HG03521 (cell line): Measurements from ENCODE around the gene MAP7D3.
A peak's percentile ranks its signal among the peaks of the same experiment; 100 is the strongest.
"Not testable (repeated sequence)": the region's sequence is repeated elsewhere in the genome, so short reads cannot be mapped to it uniquely, and the experiment has no call there.

Experiments used
- ATAC-seq: cut with Tn5 transposase; IDR thresholded peaks from one replicate; pipeline ENCODE4 v1.9.1; 2021; ENCODE audit warnings: mild to moderate bottlenecking, moderate library complexity; ENCODE audit not compliant: unreplicated experiment

Gene MAP7D3

DNA sequence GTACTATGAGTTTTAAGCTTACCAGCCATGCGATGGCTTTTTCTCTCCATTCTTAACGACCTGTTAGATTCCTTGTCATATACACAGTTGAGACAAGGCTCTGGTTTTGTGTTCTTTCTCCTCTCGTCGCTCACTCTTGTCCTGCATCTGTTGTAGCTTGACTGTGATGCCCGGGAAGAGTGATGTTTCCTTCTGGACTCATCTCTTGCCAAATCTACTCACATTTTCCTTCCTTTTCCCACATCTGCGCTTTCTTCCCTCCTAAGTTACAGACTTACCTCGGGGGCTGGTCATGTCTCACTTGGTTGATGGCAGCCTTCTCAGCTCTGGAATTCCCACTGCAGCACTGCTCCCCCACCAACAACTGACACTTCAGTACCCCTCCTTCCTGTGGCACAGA is 4.8 kb upstream of the MAP7D3 start:
- no peak for ATAC-seq

DNA sequence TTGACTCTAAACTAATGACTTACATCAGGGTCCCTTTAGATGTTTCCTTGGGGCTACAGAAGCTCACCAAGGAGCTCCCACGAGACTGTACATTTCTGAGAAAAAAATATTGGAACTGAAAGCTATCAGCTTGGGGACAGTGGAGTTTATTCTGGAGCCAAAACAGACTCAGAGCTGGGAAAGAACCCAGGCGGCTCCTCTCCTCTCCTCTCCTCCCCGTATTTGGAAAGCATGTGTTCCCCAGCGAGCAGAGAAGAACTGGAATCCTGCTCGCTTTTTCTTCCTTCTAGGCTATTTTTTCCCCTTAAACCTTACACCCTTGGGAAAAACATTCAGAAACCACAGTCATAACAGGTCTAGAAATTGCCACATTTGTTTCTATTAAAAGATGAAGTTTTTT is 4.3 kb upstream of the MAP7D3 start:
- ATAC-seq = no peak

- peak; percentile 25 for ATAC-seq
Measured at GRCh38 chrX:136250191-136251040, 784 bp downstream of the MAP7D3 start.

DNA sequence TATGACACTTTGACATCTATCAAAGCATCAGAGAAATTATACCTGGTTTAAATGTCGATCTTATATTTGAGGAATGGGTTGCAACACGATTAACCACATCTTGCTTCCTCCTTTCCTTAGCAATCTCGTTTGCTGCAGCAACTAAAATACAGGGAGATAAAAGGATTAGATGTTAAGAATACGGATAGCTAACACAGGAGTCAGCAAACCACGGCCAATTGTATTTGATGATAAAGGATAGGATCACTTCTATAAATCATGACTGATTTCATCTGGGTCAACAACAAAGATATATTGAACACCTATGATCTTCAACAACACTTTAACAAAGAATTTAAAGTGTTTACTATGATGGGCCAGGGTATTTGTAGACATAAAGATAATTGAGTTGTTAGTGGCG is 5.0 kb downstream of the MAP7D3 start:
- ATAC-seq = no peak

GRCh38 chrX:136237849-136238248 is 13.4 kb downstream of the MAP7D3 start:
- ATAC-seq = not testable (repeated sequence)

DNA sequence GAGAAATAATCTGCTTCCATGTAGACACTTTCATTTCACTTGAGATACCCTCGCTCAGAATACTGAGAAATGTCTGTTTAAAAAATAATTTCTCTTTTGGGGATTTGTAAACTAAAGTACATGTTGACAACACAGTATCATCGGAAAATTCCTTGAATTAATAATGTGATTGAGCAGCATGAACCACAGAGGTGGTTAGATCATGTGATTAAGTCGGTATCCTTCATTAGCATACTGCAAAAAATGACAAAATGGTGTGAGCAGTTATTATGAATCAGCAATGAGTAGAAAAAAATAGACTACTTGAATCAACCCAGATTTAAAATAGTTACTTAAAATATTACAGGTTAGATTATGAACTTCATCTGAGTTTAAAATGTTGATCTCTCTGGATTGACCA is 14.1 kb downstream of the MAP7D3 start:
- ATAC-seq = no peak

DNA sequence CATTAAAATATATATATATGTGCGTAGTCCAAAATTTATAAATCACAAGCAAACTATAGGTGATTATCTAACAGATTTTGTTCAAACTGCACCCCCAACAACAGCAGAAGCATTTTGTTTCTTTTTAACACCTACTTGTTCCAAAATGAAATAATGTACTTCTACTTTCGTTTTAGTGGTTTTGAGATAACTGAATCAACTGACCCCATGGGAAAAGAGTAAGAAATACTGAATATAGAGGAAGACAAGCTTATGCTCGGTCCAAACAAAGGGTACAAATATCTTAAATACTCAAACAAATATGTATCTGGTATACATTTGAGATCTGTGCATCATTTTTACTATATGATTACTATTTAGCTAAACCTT is 22.4 kb downstream of the MAP7D3 start:
- no peak for ATAC-seq

DNA sequence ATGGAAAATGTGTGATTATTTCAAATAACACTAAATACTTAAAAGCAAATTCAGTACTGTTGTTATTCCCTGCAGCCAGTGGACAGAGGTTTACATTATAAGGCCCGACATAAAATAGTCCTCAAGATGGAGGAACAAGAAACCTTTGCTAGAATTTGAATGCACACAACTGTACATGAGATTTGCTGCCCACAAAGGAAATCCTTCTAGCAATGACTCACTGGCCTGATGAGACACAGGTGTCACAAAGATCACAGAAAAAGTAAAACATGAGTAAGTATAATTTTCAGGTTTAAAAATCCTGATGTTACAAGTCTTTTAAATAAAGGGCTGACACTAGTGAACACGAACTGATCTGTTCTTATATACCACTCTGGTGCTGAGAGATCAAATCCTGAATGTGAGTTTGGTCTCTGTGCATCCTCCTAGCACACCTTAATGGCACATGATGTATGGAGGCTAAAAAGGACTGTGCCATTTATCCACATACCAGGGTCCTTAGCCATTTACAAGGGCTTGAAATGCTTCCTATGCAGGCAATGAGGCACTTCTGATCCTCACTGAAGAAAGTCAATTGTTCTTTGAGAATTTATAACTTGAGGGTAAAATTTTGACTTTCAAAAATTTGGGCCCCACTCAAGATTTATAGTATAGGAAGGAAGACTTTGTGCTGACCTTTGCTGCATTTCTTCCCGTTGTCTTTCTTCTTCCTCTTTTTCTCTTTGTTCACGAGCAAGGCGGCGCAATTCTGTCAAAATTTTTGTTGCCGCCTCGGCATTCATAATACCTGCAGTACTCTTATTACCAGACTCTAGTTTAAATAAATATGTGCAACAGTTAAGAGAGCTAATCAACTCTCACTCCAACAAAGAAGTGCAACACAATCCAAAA is 23.0 kb downstream of the MAP7D3 start:
- ATAC-seq = no peak

DNA sequence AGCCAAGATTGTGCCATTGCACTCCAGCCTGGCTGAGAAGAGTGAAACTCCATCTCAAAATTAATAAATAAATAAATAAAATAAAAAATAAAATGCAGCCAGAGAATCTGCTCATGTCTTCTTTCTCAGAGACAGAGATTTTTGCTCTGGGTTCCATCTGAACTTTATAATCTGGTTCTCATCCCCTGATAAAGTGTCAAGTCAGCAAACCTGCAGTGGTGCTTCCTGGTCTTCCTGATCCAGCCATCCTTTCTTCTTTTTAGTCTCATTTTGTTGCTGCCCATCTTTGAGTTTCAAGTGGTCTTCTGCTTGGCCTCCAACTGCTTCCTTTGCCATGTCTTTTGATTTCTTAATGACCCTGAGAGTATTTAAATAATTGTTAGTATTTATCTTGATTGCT is 24.1 kb downstream of the MAP7D3 start:
- no peak for ATAC-seq

- no peak for ATAC-seq
Measured at GRCh38 chrX:136221851-136222513, 29.2 kb downstream of the MAP7D3 start.

- ATAC-seq = no peak
Measured at GRCh38 chrX:136220951-136221350, 30.2 kb downstream of the MAP7D3 start.

DNA sequence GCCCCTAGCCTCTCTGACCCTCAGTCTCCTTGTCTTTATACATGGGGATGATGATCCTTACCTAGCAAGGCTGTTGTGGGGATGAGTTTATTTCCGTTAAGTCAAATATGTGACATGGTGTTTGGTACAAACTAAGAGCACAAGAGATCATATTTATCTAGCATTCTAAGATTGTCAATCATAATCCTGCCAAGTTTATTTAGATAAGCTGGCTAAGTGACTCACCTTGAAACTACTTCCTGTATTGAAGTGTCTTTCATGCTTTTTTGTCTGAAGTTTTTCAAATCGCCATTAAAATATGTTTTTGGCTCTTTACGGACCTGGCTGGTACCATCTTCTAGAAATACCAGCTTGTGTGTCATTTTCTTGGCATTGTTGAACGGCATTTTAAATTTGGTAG is 30.7 kb downstream of the MAP7D3 start:
- no peak for ATAC-seq

DNA sequence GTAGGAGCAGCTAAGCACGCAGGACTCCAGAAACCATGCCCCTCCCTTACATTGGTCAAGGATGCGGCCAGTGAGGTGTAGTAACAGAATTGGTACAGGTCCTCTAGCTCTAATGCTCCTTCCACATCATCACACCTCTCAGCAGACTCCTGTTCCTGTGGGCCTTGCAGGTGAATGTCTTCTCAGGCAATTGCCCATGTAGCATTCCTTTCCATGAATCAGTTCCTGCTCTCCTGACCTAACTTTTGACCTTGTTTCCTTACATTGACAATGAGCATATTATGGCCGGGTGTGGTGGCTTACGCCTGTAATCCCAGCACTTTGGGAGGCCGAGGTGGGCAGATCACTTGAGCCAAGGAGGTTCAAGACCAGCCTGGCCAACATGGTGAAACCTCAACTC is 31.3 kb downstream of the MAP7D3 start:
- no peak for ATAC-seq

DNA sequence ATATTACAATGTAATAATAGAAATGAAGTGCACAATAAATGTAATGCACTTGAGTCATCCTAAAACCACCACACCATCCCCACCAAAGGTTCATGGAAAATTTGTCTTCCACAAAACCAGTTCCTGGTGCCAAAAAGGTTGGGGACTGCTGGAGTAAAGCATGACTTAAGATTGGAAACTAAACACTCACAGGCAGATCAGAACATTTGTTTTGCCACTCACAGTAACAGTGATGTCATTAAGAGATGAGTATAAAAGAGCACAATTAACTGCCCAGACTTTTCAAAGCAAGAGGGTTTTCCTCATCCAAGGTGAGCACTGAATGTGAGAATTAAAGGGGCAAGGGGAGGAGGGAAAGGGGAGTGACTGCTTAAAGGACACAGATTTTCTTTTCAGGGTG is 35.6 kb downstream of the MAP7D3 start:
- ATAC-seq = no peak

GRCh38 chrX:136214551-136214950 is 36.6 kb downstream of the MAP7D3 start:
- no peak for ATAC-seq

DNA sequence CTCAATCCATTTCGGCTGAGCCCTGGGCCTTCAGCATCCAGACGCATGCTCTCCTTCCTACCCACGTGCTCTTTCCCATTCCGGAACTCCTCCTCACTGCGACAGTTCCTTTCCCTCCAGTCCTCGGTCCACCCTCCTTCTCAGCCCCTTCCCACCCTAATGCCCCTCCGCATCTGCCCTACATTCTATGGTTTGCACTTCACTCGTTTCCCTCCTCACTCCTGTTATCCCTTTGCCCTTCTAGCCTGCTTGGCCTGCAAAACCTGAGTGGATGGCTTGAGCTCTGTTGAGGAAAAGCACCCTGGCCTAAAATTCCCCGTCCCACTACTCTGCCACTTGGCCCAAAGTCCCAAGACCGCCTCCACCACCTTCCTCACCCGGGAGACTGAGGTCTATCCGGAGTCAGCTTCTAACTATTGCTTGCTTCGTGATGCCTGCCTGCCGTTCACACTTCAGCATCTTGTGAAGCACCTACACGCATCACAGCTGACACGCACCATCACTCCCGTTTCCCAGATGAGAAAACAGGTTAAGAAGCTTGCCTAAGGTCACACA is 38.6 kb downstream of the MAP7D3 start:
- no peak for ATAC-seq

GRCh38 chrX:136211766-136212556 is 39.2 kb downstream of the MAP7D3 start:
- ATAC-seq = no peak

DNA sequence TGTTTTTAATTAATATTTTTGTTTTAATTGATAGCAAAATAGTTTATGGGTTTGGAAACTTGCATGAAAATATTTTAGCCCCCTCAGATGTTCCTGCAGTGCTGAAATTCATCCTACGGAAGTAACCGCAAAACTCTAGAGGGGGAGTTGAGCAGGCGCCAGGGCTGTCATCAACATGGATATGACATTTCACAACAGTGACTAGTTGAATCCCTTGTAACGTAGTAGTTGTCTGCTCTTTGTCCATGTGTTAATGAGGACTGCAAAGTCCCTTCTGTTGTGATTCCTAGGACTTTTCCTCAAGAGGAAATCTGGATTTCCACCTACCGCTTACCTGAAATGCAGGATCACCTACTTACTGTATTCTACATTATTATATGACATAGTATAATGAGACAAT is 40.4 kb downstream of the MAP7D3 start:
- no peak for ATAC-seq

DNA sequence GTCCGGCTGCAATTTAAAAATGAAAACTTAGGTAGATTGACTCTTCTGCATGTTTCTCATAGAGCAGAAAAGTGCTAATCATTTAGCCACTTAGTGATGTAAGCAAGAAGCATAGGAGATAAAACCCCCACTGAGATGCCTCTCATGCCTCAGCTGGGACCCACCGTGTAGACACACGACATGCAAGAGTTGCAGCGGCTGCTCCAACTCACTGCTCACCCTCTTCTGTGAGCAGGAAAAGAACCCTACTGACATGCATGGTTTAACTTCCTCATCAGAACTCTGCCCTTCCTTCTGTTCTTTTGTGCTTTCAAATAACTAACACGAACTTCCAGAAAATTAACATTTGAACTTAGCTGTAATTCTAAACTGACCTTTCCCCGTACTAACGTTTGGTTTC is 41.0 kb downstream of the MAP7D3 start:
- ATAC-seq = no peak

- ATAC-seq = no peak
Measured at GRCh38 chrX:136209751-136210150, 41.4 kb downstream of the MAP7D3 start.
